Measurements from ENCODE around the gene PMM2.

PMM2 gene

GRCh38 chr16:8877894-8878522 lies 80.4 kb downstream of the PMM2 start:
- no peak for DNase-seq (ENCODE audit: low read depth in 1 of 2, low spot score in 1 of 2)
- no peak overlapping the region for H3K27ac ChIP-seq (replicated peaks)
- TF ChIP-seq, protein P1, sequence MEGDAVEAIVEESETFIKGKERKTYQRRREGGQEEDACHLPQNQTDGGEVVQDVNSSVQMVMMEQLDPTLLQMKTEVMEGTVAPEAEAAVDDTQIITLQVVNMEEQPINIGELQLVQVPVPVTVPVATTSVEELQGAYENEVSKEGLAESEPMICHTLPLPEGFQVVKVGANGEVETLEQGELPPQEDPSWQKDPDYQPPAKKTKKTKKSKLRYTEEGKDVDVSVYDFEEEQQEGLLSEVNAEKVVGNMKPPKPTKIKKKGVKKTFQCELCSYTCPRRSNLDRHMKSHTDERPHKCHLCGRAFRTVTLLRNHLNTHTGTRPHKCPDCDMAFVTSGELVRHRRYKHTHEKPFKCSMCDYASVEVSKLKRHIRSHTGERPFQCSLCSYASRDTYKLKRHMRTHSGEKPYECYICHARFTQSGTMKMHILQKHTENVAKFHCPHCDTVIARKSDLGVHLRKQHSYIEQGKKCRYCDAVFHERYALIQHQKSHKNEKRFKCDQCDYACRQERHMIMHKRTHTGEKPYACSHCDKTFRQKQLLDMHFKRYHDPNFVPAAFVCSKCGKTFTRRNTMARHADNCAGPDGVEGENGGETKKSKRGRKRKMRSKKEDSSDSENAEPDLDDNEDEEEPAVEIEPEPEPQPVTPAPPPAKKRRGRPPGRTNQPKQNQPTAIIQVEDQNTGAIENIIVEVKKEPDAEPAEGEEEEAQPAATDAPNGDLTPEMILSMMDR (IDR thresholded peaks at IDR 0.05; ENCODE audit: insufficient read depth, low read length), result no peak
- TF ChIP-seq REST (IDR thresholded peaks at IDR 0.05; ENCODE audit: insufficient replicate concordance, low read depth) (no peak), POLR2AphosphoS5 (IDR thresholded peaks at IDR 0.05; ENCODE audit: low read depth) (no peak)
- no peaks in the 10 kb centered on the region for H3K27me3 ChIP-seq (ENCODE audit: insufficient read depth, poor library complexity, severe bottlenecking)
- H3K4me3 ChIP-seq (replicated peaks; ENCODE audit: insufficient read depth, low read length), result no peak overlapping the region

DNA sequence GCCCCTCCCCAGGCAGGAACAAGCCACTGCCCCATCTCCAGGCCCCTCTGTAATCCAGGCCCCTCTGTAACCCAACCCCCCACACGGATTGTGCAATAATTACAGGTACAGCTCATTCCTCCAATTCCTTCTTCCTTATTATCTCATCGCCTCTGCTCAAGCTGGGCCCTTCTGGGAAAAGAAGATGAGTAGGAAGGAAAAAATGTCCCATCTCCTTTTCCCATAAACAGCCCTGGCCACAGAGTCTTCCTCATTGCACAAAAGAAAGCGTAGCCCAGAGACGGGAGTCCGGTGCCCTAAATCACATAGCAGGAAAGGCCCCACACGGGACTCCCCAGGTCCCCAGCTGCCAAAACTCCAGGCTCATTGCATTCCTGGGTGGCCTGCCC lies 80.9 kb downstream of the PMM2 start:
- DNase-seq (ENCODE audit: low read depth in 1 of 2, low spot score in 1 of 2), result no peak
- no peaks in the 10 kb centered on the region for H3K27me3 ChIP-seq (ENCODE audit: insufficient read depth, poor library complexity, severe bottlenecking)
- no peak overlapping the region for H3K4me3 ChIP-seq (replicated peaks; ENCODE audit: insufficient read depth, low read length)
- no peak overlapping the region for H3K27ac ChIP-seq (replicated peaks)
- no peak for TF ChIP-seq SPI1 (IDR thresholded peaks at IDR 0.05; ENCODE audit: borderline replicate concordance, low read depth)
- no peak for TF ChIP-seq POLR2AphosphoS5 (IDR thresholded peaks at IDR 0.05; ENCODE audit: low read depth)
- TF ChIP-seq, protein P1 (IDR thresholded peaks at IDR 0.05; ENCODE audit: insufficient read depth, low read length), result no peak
- TF ChIP-seq REST (IDR thresholded peaks at IDR 0.05; ENCODE audit: insufficient replicate concordance, low read depth), result no peak
- TF ChIP-seq GABPA (IDR thresholded peaks at IDR 0.05; ENCODE audit: low read depth), result no peak

- Histone ChIP-seq H3K27me3 (ENCODE audit: insufficient read depth, poor library complexity, severe bottlenecking) (peaks cover 12% of the 10 kb centered on the region), H3K27ac (replicated peaks) (no peak overlapping the region), H3K4me3 (replicated peaks; ENCODE audit: insufficient read depth, low read length) (no peak overlapping the region)
- TF ChIP-seq GABPA (IDR thresholded peaks at IDR 0.05; ENCODE audit: low read depth), result no peak
- TF ChIP-seq SPI1 (IDR thresholded peaks at IDR 0.05; ENCODE audit: borderline replicate concordance, low read depth), result no peak
- TF ChIP-seq, protein P1 (IDR thresholded peaks at IDR 0.05; ENCODE audit: insufficient read depth, low read length), result no peak
- TF ChIP-seq POLR2AphosphoS5 (IDR thresholded peaks at IDR 0.05; ENCODE audit: low read depth), result no peak
- no peak for TF ChIP-seq REST (IDR thresholded peaks at IDR 0.05; ENCODE audit: insufficient replicate concordance, low read depth)
- no peak for DNase-seq (ENCODE audit: low read depth in 1 of 2, low spot score in 1 of 2)
Measured at GRCh38 chr16:8880839-8881510, 83.3 kb downstream of the PMM2 start.

Measured in HL-60 (cell line).